BE2C (cell line): ENCODE measurements around the gene CDH23.

ENCODE experiments used
- DNase-seq: peaks from one replicate; pipeline ENCODE4 v3.0.0-alpha.2; 2020
- H3K27me3 ChIP-seq: fragments of 250-450 bp; sonication (Bioruptor Pico); 2 replicates; pipeline ENCODE4 v1.5.1; 2020; ENCODE audit warnings: mild to moderate bottlenecking
- H3K36me3 ChIP-seq: fragments of 250-450 bp; sonication (Bioruptor Pico); 2 replicates; pipeline ENCODE4 v1.5.1; 2020; ENCODE audit warnings: mild to moderate bottlenecking
- H3K4me1 ChIP-seq: fragments of 250-450 bp; sonication (Bioruptor Pico); 2 replicates; pipeline ENCODE4 v1.5.1; 2020
- H3K4me3 ChIP-seq: 2 replicates; pipeline ENCODE4 v1.5.1; 2011; ENCODE audit warnings: low read depth, low read length
- H3K9me3 ChIP-seq: fragments of 250-450 bp; sonication (Bioruptor Pico); 2 replicates; pipeline ENCODE4 v1.5.1; 2020
- TF ChIP-seq, protein P1 (sequence below): IDR thresholded peaks from 2 replicates; pipeline ENCODE4 v1.5.1; 2012; ENCODE audit warnings: mild to moderate bottlenecking, low read depth, low read length

CDH23 gene

DNA sequence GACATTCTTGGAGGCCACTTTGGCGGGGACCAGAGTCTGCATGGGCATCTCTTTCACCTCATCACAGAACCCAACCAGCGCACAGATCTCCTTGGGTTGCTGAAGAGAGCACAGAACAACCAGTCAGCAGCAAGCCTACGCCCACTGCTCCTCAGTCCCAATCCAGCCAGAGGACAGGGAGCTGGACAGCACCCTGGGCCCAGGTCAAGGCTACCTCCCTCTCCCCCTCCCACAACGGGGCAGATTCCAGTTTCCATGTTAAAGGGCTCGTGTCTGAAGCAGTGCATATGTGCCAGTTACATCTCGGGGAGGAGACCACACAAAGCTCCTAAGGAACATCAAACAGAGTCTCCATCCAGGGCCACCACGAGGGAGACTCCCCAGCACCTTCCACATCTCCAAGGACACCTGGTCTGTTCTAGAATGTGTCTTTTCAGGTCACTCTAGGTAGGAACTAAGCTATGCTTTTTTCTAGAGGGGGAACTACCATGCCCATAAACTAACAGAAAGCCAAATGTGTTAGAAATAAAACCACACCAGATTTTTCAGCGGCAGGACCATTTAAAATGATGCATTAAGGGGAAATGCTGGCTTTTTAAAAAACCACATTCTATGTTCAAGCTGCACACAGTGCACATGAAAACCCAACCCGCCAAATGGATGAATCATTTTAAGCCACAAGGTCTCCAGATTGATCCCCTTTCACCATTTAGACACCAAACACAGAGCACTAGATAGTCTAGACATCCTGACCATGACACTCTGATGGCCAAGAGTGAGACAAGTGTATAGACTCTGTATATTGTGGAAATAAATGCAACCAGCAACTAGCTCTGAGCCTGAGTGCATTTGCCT lies 425.4 kb downstream of the CDH23 start:
- Histone ChIP-seq H3K9me3 (no peaks in the 10 kb centered on the region), H3K4me1 (no peaks in the 10 kb centered on the region), H3K27me3 (no peaks in the 10 kb centered on the region), H3K36me3 (peaks cover 93% of the 10 kb centered on the region), H3K4me3 (no peak overlapping the region)
- TF ChIP-seq, protein P1, sequence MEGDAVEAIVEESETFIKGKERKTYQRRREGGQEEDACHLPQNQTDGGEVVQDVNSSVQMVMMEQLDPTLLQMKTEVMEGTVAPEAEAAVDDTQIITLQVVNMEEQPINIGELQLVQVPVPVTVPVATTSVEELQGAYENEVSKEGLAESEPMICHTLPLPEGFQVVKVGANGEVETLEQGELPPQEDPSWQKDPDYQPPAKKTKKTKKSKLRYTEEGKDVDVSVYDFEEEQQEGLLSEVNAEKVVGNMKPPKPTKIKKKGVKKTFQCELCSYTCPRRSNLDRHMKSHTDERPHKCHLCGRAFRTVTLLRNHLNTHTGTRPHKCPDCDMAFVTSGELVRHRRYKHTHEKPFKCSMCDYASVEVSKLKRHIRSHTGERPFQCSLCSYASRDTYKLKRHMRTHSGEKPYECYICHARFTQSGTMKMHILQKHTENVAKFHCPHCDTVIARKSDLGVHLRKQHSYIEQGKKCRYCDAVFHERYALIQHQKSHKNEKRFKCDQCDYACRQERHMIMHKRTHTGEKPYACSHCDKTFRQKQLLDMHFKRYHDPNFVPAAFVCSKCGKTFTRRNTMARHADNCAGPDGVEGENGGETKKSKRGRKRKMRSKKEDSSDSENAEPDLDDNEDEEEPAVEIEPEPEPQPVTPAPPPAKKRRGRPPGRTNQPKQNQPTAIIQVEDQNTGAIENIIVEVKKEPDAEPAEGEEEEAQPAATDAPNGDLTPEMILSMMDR, result no peak
- DNase-seq, result no peak

- no peaks in the 10 kb centered on the region for H3K27me3 ChIP-seq
- peaks cover 89% of the 10 kb centered on the region for H3K36me3 ChIP-seq
- no peak for DNase-seq
- TF ChIP-seq, protein P1, result no peak
- no peak overlapping the region for H3K4me3 ChIP-seq
- H3K4me1 ChIP-seq, result no peaks in the 10 kb centered on the region
- no peaks in the 10 kb centered on the region for H3K9me3 ChIP-seq
Observed at GRCh38 chr10:71823356-71823755, 426.6 kb downstream of the CDH23 start.

DNA sequence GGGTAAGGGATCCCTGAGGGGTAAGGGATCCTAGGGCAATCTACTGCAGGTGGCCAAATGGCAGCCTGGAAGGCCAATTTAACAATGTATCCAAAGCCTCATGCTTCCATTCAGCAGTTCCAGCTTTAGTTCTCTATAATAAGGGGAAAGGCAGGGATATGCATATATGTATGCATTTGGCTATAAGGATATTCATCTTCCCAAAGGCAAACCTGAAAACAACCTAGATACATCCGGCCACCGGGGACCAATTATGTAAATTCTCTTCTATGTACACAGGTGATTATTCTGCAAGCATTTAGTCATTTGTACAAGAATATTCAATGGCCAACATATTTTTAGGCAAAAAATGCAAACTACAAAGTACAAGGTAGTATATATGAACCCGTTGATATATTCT lies 427.6 kb downstream of the CDH23 start:
- Histone ChIP-seq H3K9me3 (no peaks in the 10 kb centered on the region), H3K4me3 (no peak overlapping the region), H3K36me3 (peaks cover 89% of the 10 kb centered on the region), H3K4me1 (no peaks in the 10 kb centered on the region), H3K27me3 (no peaks in the 10 kb centered on the region)
- no peak for DNase-seq
- TF ChIP-seq, protein P1, result no peak

DNA sequence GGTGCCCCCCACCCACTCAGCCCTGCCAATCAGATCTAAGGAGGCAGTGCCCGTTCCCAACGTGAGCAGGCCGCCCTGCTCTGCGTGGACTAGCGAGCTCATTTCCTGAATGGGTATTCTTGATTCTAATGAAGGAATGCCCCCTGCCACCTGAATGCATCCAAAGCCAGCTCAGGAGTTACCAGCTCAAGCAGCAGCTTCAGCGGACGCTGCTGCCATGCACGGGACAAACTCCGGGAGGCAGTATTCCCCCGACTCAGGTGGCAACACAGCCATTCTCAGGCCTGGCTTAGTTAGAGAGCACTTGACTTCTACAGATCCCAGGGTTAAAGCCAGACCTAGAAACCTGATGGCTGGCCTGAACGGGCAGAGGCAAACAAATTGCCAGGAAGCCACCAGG lies 428.5 kb downstream of the CDH23 start:
- no peak for DNase-seq
- Histone ChIP-seq H3K4me1 (no peaks in the 10 kb centered on the region), H3K9me3 (no peaks in the 10 kb centered on the region), H3K4me3 (no peak overlapping the region), H3K27me3 (no peaks in the 10 kb centered on the region), H3K36me3 (peaks cover 89% of the 10 kb centered on the region)
- TF ChIP-seq, protein P1, result 0 out of 2 replicates have a peak, but pooled peaks have one; percentile 6

- H3K36me3 ChIP-seq, result peaks cover 90% of the 10 kb centered on the region
Observed at GRCh38 chr10:71827852-71828251, 431.1 kb downstream of the CDH23 start.

GRCh38 chr10:71828702-71829101 lies 432.0 kb downstream of the CDH23 start:
- TF ChIP-seq, protein P1, result no peak
- DNase-seq, result no peak
- no peak overlapping the region for H3K4me3 ChIP-seq
- H3K4me1 ChIP-seq, result no peaks in the 10 kb centered on the region
- no peaks in the 10 kb centered on the region for H3K9me3 ChIP-seq
- H3K27me3 ChIP-seq, result no peaks in the 10 kb centered on the region
- H3K36me3 ChIP-seq, result peaks cover 89% of the 10 kb centered on the region

More at GRCh38 chr10:71827852-71828251, 431.1 kb downstream of the CDH23 start:
- TF ChIP-seq, protein P1, result no peak
- Histone ChIP-seq H3K4me1 (no peaks in the 10 kb centered on the region), H3K27me3 (no peaks in the 10 kb centered on the region), H3K4me3 (no peak overlapping the region), H3K9me3 (no peaks in the 10 kb centered on the region)
- no peak for DNase-seq
